ENCODE data around the gene DYSF.

- TF ChIP-seq CTCF (IDR thresholded peaks at IDR 0.05; ENCODE audit: low read depth, low read length, poor library complexity, severe bottlenecking) (no peak), EZH2phosphoT487 (IDR thresholded peaks at IDR 0.05; ENCODE audit: borderline replicate concordance, low read length) (no peak)
Measured at GRCh38 chr2:71576541-71576940, 123.2 kb downstream of the DYSF start.
